Sigmoid colon (tissue), 4 donors: ENCODE results near the gene CUEDC2.

Source experiments
- CTCF ChIP-seq, 4 experiments: fragments of 450-650 bp in 3 of 4; fragments of 200-600 bp in 1 of 4; IDR thresholded peaks; one replicate each; pipeline ENCODE4 v1.5.1; 2016 to 2019; ENCODE audit warnings: antibody characterized with exemption in 4 of 4, mild to moderate bottlenecking in 3 of 4, moderate library complexity in 2 of 4
- EP300 ChIP-seq, 4 donors: sonication (generic); formaldehyde crosslinking; IDR thresholded peaks; one replicate each; pipeline ENCODE4 v1.6.1; 2017; ENCODE audit warnings: antibody characterized with exemption in 4 of 4
- POLR2A ChIP-seq, 2 donors: fragments of 450-650 bp; IDR thresholded peaks; one replicate each; pipeline ENCODE4 v1.6.1; 2016; ENCODE audit warnings: antibody characterized with exemption in 2 of 2, mild to moderate bottlenecking in 2 of 2, moderate library complexity in 2 of 2
- POLR2AphosphoS5 ChIP-seq, 4 donors: sonication (generic); formaldehyde crosslinking; IDR thresholded peaks; one replicate each; pipeline ENCODE4 v1.6.1; 2017; ENCODE audit warnings: antibody characterized with exemption in 4 of 4

- TF ChIP-seq CTCF (IDR thresholded peaks at IDR 0.05), result no peak
- no peak for TF ChIP-seq EP300 (IDR thresholded peaks at IDR 0.05)
- no peak for TF ChIP-seq POLR2A (IDR thresholded peaks at IDR 0.05)
- TF ChIP-seq POLR2AphosphoS5 (IDR thresholded peaks at IDR 0.05), result no peak
These were observed 31.1 kb downstream of the CUEDC2 start for GRCh38 chr10:102401342-102401654.
